ENCODE data around the gene POP4. TPM values are rescaled to one million over a fixed set of nuclear protein-coding genes. Genes with fewer than 3 reads are reported as not detected.

Gene POP4
- total and polyA plus RNA-seq, 2 of the 13 experiments (the other 11 are each of a cell fraction or from before 2014, with no cell fraction given): 32.2 to 84.0 TPM

- in situ Hi-C loops (cut with HindIII; ENCODE audit: extremely low pct_ligation_motif_present, low pct_unique_long_range_greater_than_20kb): loop anchor here (5.0 kb wide), 1 partner anchor 83 kb away; no protein-coding TSS in a partner anchor
- POLR2A ChIA-PET: interaction anchor here (1.5 kb wide), 1 partner anchor 57 kb away, joined by 4 read pairs; no protein-coding TSS in a partner anchor
- DNase-seq (ENCODE audit: low spot score): no peak
Observed at GRCh38 chr19:29609636-29610035, 3.6 kb downstream of the POP4 start.

More at GRCh38 chr19:29609636-29610035, 3.6 kb downstream of the POP4 start:
- H3K9ac ChIP-seq (ENCODE audit: insufficient read depth, low read depth, low read length): no peak overlapping the region
- peaks cover 8% of the 10 kb centered on the region for H3K79me2 ChIP-seq (ENCODE audit: insufficient read depth, low read length)
- intact Hi-C loops (cut with micrococcal nuclease; ENCODE audit: unreplicated experiment): loop anchor here (1.0 to 5.0 kb wide), 3 partner anchors 55 to 107 kb away; partner anchors contain the start of gene PLEKHF1
- no peak for TF ChIP-seq ZNF383 (CRISPR knock-in tag; IDR thresholded peaks at IDR 0.05; ENCODE audit: borderline replicate concordance)
- TF ChIP-seq RNF2 (conservative IDR thresholded peaks at IDR 0.05; ENCODE audit: low read depth): no peak
- TF ChIP-seq ZNF740 (CRISPR knock-in tag; IDR thresholded peaks at IDR 0.05): no peak
- TF ChIP-seq ZNF816 (CRISPR knock-in tag; IDR thresholded peaks at IDR 0.05; ENCODE audit: borderline replicate concordance): no peak
- TF ChIP-seq SMC3 (IDR thresholded peaks at IDR 0.05; ENCODE audit: low read length): no peak
- no peak for TF ChIP-seq ZFP41 (CRISPR knock-in tag; IDR thresholded peaks at IDR 0.05; ENCODE audit: borderline replicate concordance)
- TF ChIP-seq ZBTB44 (CRISPR knock-in tag; IDR thresholded peaks at IDR 0.05): no peak
- TF ChIP-seq ZNF282 (IDR thresholded peaks at IDR 0.05; ENCODE audit: partially characterized antibody): no peak
- H3K36me3 ChIP-seq (replicated peaks in 1 of 2; ENCODE audit: control insufficient read depth in 1 of 2, insufficient read depth in 2 of 2, low read length in 2 of 2): peaks cover 15 to 38% of the 10 kb centered on the region in 2 experiments
- no peak for ATAC-seq
- H3K9me3 ChIP-seq (ENCODE audit: low read length): no peaks in the 10 kb centered on the region
- H3K4me3 ChIP-seq (replicated peaks in 1 of 3; ENCODE audit: insufficient read depth in 1 of 3, low read depth in 2 of 3, low read length in 3 of 3): no peak overlapping the region
- no peak overlapping the region for H3K27ac ChIP-seq (ENCODE audit: extremely low read length, insufficient read depth, low read length)
- peaks cover 8% of the 10 kb centered on the region for H3K4me1 ChIP-seq (ENCODE audit: insufficient read depth, low read length)
- no peaks in the 10 kb centered on the region; a peak in 1 of 5 replicates for H3K27me3 ChIP-seq (ENCODE audit: control insufficient read depth in 1 of 2, insufficient read depth in 2 of 2, low read length in 2 of 2)
- H2AFZ ChIP-seq (ENCODE audit: low read length): no peak overlapping the region
- CTCF ChIA-PET (ENCODE audit: low intra/inter-chr PET ratio, low total read pairs): interaction anchor here (3.6 kb wide), 1 partner anchor 81 kb away, joined by 45 read pairs; no protein-coding TSS in a partner anchor
- no peak overlapping the region for H3K4me2 ChIP-seq (ENCODE audit: low read depth, low read length)
- FAIRE-seq: no peak
- no peaks in the 10 kb centered on the region for H4K20me1 ChIP-seq (ENCODE audit: insufficient read depth, low read length)
- BruUV-seq (replicated peaks): no TSS peak
- WGBS (ENCODE audit: low lambda C conversion rate): 88% methylated on average over 6 of the region's 11 CpGs
